Fibroblast of skin of abdomen (primary cell): ENCODE data around the gene MMP14.

Experiments
- DNase-seq: peaks from one replicate; pipeline ENCODE4 v3.0.0-alpha.2; 2013

MMP14 gene

DNA sequence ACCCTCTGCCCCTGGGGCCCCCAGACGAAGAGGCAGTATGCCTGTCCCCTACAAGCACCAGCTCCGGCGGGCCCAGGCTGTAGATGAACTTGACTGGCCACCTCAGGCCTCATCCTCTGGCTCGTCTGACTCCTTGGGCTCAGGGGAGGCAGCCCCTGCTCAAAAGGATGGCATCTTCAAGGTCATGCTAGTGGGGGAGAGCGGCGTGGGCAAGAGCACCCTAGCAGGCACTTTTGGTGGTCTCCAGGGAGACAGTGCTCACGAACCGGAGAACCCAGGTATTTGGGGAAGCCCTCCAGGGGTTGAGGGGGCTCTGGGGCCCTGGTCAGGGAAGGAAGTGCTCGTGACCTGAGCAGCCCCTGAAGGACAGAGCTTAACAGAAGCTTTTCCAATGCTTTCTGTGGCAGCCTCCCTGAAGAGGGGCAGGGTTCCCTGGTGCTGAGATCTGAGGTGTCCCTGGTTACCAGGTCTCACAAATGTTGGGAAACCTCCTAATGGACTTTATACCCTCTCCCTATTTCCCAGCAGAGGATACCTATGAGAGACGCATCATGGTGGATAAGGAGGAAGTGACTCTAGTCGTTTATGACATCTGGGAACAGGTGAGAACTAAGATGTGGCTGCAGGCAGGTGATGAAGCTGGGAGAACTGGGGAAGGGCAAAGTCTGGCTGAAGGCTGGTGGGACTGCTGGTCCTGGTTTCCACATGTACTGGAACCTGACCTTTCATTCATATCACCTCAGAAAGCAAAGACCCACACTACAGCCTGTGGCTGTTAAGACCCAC lies 48.5 kb downstream of the MMP14 start:
- DNase-seq = no peak

DNA sequence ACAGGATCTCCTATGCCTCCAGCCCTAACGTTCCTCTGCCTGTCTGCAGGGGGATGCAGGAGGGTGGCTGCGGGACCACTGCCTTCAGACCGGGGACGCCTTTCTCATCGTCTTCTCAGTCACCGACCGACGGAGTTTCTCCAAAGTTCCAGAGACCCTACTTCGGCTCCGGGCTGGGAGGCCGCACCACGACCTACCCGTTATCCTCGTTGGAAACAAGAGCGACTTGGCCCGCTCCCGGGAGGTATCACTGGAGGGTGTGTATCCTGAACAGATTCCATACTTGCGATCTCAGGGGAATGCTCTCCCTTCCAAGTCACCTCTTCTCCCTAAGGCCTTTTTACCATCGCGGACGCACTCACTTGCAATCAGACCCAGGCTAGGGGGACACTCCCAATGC lies 49.6 kb downstream of the MMP14 start:
- no peak for DNase-seq

GRCh38 chr14:22886500-22887259 lies 50.3 kb downstream of the MMP14 start:
- peak; percentile 47 for DNase-seq

DNA sequence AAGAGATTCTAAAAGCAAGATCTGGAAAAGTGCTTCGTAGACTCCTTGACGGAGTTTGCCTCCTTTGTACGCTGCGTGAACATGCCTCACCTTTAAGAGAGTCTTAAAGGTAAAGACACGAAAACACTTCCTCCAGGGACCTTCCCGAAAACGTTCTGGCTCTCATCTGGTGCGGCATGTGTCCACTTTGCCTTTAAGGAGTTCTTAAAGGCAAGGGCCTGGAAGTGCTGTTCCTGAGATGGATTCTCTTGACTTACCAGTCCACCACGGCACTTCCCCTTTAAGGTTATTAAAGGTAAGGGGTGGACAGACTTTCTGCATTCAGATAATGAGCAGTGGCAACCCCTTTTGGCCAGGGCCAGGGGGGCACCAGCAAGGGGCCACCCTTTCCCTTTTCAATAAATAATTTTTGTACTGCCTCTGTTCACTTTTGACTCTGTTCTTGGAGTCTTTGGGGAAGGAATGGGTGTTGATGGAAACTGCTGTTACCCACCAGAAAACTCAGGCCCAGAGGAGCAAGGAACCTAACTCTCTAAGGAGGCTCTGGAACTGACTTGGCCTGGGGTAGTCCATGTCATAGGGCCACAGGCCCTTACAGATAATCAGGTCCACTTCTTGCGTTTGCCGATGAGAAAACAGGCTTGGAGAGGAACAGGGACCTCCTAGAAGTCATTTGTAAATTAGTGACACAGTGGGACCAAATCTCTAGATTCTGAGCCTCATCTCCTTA lies 51.0 kb downstream of the MMP14 start:
- DNase-seq = peak; percentile 70

- DNase-seq = no peak
Observed at GRCh38 chr14:22887990-22888378, 51.6 kb downstream of the MMP14 start.

- DNase-seq = no peak
Observed at GRCh38 chr14:22888662-22889061, 52.3 kb downstream of the MMP14 start.

- DNase-seq = no peak
Observed at GRCh38 chr14:22890416-22890815, 54.0 kb downstream of the MMP14 start.

GRCh38 chr14:22892488-22892887 lies 56.1 kb downstream of the MMP14 start:
- DNase-seq = no peak

GRCh38 chr14:22893706-22894105 lies 57.3 kb downstream of the MMP14 start:
- DNase-seq = no peak

DNA sequence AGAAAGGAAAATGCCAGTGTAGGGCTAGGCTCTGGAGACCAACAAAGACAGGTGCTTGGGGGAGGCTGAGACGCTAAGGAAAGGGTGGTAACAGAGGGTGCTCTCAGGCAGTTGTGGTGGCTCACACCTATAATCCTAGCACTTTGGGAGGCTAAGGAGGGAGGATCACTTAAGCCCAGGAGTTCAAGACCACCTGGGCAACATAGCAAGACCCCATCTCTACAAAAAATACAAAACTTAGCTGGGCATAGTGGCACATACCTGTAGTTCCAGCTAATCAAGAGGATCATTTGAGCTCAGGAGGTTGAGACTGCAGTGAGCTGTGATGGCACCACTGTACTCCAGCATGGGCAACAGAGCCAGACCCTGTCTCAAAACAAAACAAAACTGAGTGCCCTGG lies 59.0 kb downstream of the MMP14 start:
- DNase-seq = no peak

GRCh38 chr14:22896356-22896755 lies 60.0 kb downstream of the MMP14 start:
- no peak for DNase-seq

GRCh38 chr14:22896760-22897159 lies 60.4 kb downstream of the MMP14 start:
- DNase-seq = no peak

DNA sequence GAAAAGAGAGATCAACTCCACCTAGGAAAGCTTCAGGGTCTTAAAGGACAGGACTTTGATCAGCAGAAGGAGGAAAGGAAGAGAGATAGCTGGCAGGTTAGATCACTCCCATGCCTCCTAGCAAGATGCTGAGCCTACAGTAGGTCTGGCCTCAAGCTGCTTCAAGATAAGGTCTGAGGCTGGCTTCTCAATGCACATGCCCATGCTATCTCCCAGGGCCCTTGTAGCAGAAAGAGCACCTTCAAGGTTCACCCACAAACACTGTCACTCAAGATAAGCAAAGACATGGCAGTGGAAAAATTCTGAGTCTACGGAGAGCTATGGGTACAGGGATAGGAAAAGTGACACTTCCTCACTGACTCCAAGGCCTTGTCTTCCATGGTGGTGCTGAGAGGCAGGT lies 61.0 kb downstream of the MMP14 start:
- no peak for DNase-seq
